T-cell (primary cell): ENCODE data around the gene ZNF43. TPM values are rescaled to one million over a fixed set of nuclear protein-coding genes. Genes with fewer than 3 reads are reported as not detected.
"Not testable (repeated sequence)": the region's sequence is repeated elsewhere in the genome, so short reads cannot be mapped to it uniquely, and the experiment has no call there.

Source experiments
- ATAC-seq, 4 experiments: fragments of 200-7000 bp in 3 of 4; fragments of 150-1000 bp in 1 of 4; cut with Tn5 transposase; replicated peaks in 1 of 4; 1 replicate in 3 of 4; 2 replicates in 1 of 4; pipeline ENCODE4 v1.10.0; 2021; ENCODE audit warnings: moderate library complexity in 3 of 4, mild to moderate bottlenecking in 2 of 4, moderate number of reproducible peaks in 1 of 4
- CTCF ChIA-PET, 2 donors: fragments of 300-600 bp; sonication (Branson Sonifier 250); formaldehyde crosslinking; loops; one replicate each; lab custom pipeline; 2022; ENCODE audit warnings: antibody characterized with exemption in 2 of 2; lab: Charles Lee
- POLR2A ChIA-PET, 2 donors: fragments of 300-600 bp; sonication (Branson Sonifier 250); formaldehyde crosslinking; loops; one replicate each; lab custom pipeline; 2022; ENCODE audit warnings: antibody characterized with exemption in 2 of 2; lab: Charles Lee
- DNase-seq, 35 experiments: peaks; one replicate each; pipeline versions ENCODE4 v3.0.0 to v3.0.0-alpha.2; 2013 to 2023
- H3K27ac ChIP-seq: one replicate; pipeline ENCODE4 v1.5.1; 2013; ENCODE audit warnings: low read length
- H3K27me3 ChIP-seq, 2 experiments: replicated peaks in 1 of 2; 1 replicate in 1 of 2; 2 replicates in 1 of 2; pipeline versions ENCODE4 v1.6.1 to v1.7.0; 2013; ENCODE audit warnings: low read length in 1 of 2, mixed read lengths in 1 of 2; ENCODE audit not compliant: control insufficient read depth in 2 of 2, insufficient read depth in 2 of 2; ENCODE audit errors: extremely low read depth in 1 of 2
- H3K36me3 ChIP-seq, 2 donors: 1 replicate in 1 of 2; 2 replicates in 1 of 2; pipeline versions ENCODE4 v1.6.1 to v1.7.0; 2013; ENCODE audit warnings: low read length in 1 of 2; ENCODE audit not compliant: control insufficient read depth in 2 of 2, insufficient read depth in 1 of 2; ENCODE audit errors: extremely low read depth in 1 of 2
- H3K4me1 ChIP-seq, 2 experiments: 1 replicate in 1 of 2; 2 replicates in 1 of 2; pipeline versions ENCODE4 v1.6.1 to v1.7.0; 2013; ENCODE audit warnings: low read length in 2 of 2, mixed read lengths in 1 of 2; ENCODE audit not compliant: insufficient read depth in 2 of 2, control insufficient read depth in 1 of 2; ENCODE audit errors: extremely low read depth in 1 of 2
- H3K4me3 ChIP-seq, 2 donors: 1 replicate in 1 of 2; 2 replicates in 1 of 2; pipeline versions ENCODE4 v1.5.1 to v1.7.0; 2013; ENCODE audit warnings: mild to moderate bottlenecking in 2 of 2, low read length in 1 of 2, moderate library complexity in 1 of 2; ENCODE audit not compliant: control insufficient read depth in 1 of 2; ENCODE audit errors: extremely low read depth in 1 of 2
- H3K9me3 ChIP-seq: 2 replicates; pipeline ENCODE4 v1.7.0; 2013
- H3K27ac Mint-ChIP-seq, 2 donors: one replicate each; pipeline ENCODE4 v1.8.0; 2020 to 2021; ENCODE audit warnings: mild to moderate bottlenecking in 2 of 2, mixed read lengths in 2 of 2
- H3K27me3 Mint-ChIP-seq, 2 donors: one replicate each; pipeline ENCODE4 v1.8.0; 2021 to 2022; ENCODE audit warnings: mixed read lengths in 2 of 2
- H3K36me3 Mint-ChIP-seq: one replicate; pipeline ENCODE4 v1.8.0; 2021; ENCODE audit warnings: mixed read lengths
- H3K4me1 Mint-ChIP-seq, 3 donors: one replicate each; pipeline ENCODE4 v1.8.0; 2020 to 2022; ENCODE audit warnings: mixed read lengths in 3 of 3, mild to moderate bottlenecking in 1 of 3
- H3K4me3 Mint-ChIP-seq, 3 donors: one replicate each; pipeline ENCODE4 v1.8.0; 2020 to 2022; ENCODE audit warnings: mild to moderate bottlenecking in 3 of 3, mixed read lengths in 3 of 3, moderate library complexity in 3 of 3
- H3K9me3 Mint-ChIP-seq, 3 donors: one replicate each; pipeline ENCODE4 v1.8.0; 2020 to 2022; ENCODE audit warnings: mixed read lengths in 3 of 3
- WGBS: methylation state at CpG from one replicate; pipeline ENCODE4 v1.1.5; 2013; ENCODE audit warnings: missing lambda C conversion rate; ENCODE audit not compliant: insufficient coverage; 5-methylcytosine and 5-hydroxymethylcytosine counted together
- total RNA-seq, 35 experiments: library from RNA in 6 of 35; stranded (reverse) in 6 of 35; fragments of 120-200 nt in 1 of 35; gene quantifications; one replicate each; pipeline versions ENCODE4 v1.2.1 to v1.2.4 and lab custom pipeline; 2013 to 2026

Gene ZNF43
- total RNA-seq, 5 donors from 2014 or later (not counting 1 experiment from before 2014, with no cell fraction given): 22.3 to 31.5 (median 25.0) TPM

DNA sequence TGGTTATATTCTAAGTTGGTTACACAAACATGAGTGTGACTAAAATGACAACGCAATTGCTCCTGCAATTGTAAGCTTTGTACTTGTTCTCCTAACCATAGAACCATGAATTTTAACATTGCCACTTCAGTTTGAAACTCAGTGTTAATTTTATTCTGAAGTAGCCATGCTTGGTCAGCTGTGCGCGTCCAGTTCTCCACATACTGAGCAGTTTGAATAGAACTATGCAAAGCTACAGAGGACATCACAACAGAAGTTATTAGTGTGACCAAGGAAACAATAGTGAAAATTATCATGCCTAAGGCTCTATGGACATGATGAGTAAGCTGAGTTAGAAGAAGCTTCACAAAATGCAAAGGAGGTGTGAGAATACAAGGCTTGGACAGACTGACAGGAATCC, 49.0 kb downstream of the ZNF43 start:
- no peak overlapping the region for H3K4me3 ChIP-seq
- H3K9me3 ChIP-seq: no peaks in the 10 kb centered on the region
- H3K27me3 Mint-ChIP-seq: peaks cover 0 to 6% of the 10 kb centered on the region in 2 donors
- H3K9me3 Mint-ChIP-seq: peaks cover 0 to 32% (median 2%) of the 10 kb centered on the region in 3 donors
- H3K27ac ChIP-seq: no peak overlapping the region
- H3K4me3 Mint-ChIP-seq: no peak overlapping the region
- H3K27me3 ChIP-seq: no peaks in the 10 kb centered on the region
- no peak for DNase-seq
- CTCF ChIA-PET: no interaction called here
- POLR2A ChIA-PET: no interaction called here
- H3K4me1 ChIP-seq: no peaks in the 10 kb centered on the region
- H3K4me1 Mint-ChIP-seq: no peaks in the 10 kb centered on the region
- H3K27ac Mint-ChIP-seq: no peak overlapping the region
- no peak for ATAC-seq
- no peaks in the 10 kb centered on the region for H3K36me3 ChIP-seq
- peaks cover 8% of the 10 kb centered on the region for H3K36me3 Mint-ChIP-seq
- 100% methylated on average over 2 of the region's 3 CpGs for WGBS

DNA sequence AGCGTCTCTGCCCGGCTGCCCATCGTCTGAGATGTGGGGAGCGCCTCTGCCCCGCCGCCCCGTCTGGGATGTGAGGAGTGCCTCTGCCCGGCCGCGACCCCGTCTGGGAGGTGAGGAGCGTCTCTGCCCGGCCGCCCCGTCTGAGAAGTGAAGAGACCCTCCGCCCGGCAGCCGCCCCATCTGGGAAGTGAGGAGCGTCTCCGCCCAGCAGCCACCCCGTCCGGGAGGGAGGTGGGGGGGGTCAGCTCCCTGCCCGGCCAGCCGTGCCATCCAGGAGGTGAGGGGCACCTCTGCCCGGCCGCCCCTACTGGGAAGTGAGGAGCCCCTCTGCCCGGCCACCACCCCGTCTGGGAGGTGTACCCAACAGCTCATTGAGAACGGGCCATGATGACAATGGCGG, 60.2 kb downstream of the ZNF43 start:
- H3K36me3 Mint-ChIP-seq, H3K27ac ChIP-seq, ATAC-seq, POLR2A ChIA-PET, CTCF ChIA-PET, DNase-seq, H3K4me1 ChIP-seq, H3K36me3 ChIP-seq, H3K27me3 Mint-ChIP-seq, H3K27me3 ChIP-seq, H3K4me3 ChIP-seq, H3K9me3 Mint-ChIP-seq, H3K4me3 Mint-ChIP-seq, H3K4me1 Mint-ChIP-seq, H3K27ac Mint-ChIP-seq, H3K9me3 ChIP-seq: not testable (repeated sequence)
- no CpG with 5 or more reads among the region's 30 CpGs for WGBS

DNA sequence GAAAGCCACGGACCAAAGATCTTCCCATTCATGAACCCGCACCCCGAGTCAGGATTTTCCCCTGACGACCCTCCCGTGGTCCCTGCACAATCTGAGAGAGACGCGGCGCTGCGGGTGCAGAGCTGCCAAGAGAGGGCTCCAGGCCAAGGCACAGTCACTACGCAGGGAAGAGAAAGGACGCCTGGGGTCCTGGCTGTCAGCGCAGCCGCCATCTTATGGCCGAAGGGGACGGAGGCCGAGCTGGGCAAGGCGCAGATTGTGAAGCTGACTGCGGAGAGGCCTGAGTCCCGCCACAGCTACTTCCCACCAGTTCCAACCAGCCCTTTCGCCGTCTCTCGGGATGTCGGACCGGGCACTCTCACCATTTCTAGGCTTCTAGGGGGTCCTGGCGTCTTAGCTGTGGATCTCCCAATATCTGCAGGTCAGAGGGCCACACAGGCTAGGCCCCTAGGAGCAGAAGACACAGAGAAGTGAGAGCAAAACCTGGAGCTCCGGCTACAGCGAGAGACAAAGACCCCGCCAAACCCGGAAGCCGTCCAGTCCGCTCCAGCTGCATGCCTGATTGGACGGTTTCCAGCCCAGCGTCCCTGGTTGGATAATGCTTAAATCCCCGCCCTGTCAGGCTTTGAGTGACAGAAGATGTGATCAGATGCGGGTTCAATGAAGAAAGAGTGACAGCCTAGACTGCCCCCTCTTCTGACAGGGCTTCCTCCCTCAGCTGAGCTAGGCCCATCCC, 68.7 kb downstream of the ZNF43 start, which contains the start of gene ZNF100:
TSS of gene ZNF100 (minus strand) at position 515 of the 736 bp plus-strand sequence. CDS start at position 365, 150 bp downstream.
- ATAC-seq (peak; percentile 98), DNase-seq (peak; percentile 66 to 91 (median 83))
- Mint-ChIP-seq H3K36me3 (peaks cover 21% of the 10 kb centered on the region), H3K9me3 (no peaks in the 10 kb centered on the region), H3K27me3 (no peaks in the 10 kb centered on the region), H3K4me3 (peak within 1 kb of the TSS; percentile 91 to 96 (median 94)), H3K4me1 (peaks cover 12 to 35% (median 34%) of the 10 kb centered on the region in 3 donors), H3K27ac (peak within 1 kb of the TSS; percentile 90 to 91)
- POLR2A ChIA-PET: interaction anchor here (0.5 to 1.9 kb wide), 8 partner anchors 68 to 1920 kb away, joined by 3 to 10 read pairs (median 4); partner anchors contain the start of genes ZNF257 (in 1 of the 2), ZNF429 (in 1 of the 2), ZNF43 (in 1 of the 2) and ZNF675 (in 1 of the 2)
- Histone ChIP-seq H3K4me3 (peak within 1 kb of the TSS; percentile 95 to 96), H3K36me3 (peaks cover 3 to 7% of the 10 kb centered on the region in 2 donors), H3K27ac (peak within 1 kb of the TSS; percentile 80), H3K4me1 (peaks cover 2 to 11% of the 10 kb centered on the region in 2 experiments), H3K27me3 (no peaks in the 10 kb centered on the region), H3K9me3 (no peaks in the 10 kb centered on the region)
- 0% methylated on average over 28 of the region's 35 CpGs for whole genome bisulfite sequencing
- CTCF ChIA-PET: interaction anchor here (0.7 to 1.3 kb wide), 5 partner anchors 68 to 284 kb away, joined by 3 to 9 read pairs (median 4); partner anchors contain the start of genes ZNF429 (in 1 of the 2) and ZNF43 (in 1 of the 2)

DNA sequence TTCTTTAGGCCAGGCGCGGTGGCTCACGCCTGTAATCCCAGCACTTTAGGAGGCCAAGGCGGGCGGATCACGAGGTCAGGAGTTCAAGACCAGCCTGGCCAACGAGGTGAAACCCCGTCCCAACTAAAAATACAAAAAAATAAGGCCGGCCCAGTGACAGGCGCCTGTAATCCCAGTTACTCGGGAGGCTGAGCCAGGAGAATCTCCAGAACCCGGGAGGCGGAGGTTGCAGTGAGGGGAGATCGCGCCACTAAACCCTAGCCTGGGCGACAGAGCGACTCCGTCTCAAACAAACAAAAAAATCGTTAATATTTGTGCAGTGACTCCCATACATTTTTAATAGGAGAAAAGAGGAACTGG, 69.3 kb downstream of the ZNF43 start:
- CTCF ChIA-PET: interaction anchor here in 1 of 2 donors (1.2 to 1.3 kb wide), 2 partner anchors 68 to 85 kb away, joined by 3 to 9 read pairs; no protein-coding TSS in a partner anchor
- POLR2A ChIA-PET: interaction anchor here in 1 of 2 donors (1.1 to 1.9 kb wide), 2 partner anchors 69 to 1920 kb away, joined by 3 to 10 read pairs; partner anchors contain the start of genes ZNF43 and ZNF675
- not testable (repeated sequence) for H3K9me3 Mint-ChIP-seq, H3K27me3 Mint-ChIP-seq, H3K27me3 ChIP-seq, H3K9me3 ChIP-seq, H3K27ac ChIP-seq
- peak overlapping the region; percentile 90 to 91 for H3K27ac Mint-ChIP-seq
- peaks cover 2 to 14% of the 10 kb centered on the region in 2 experiments for H3K4me1 ChIP-seq
- ATAC-seq: peak; percentile 6 to 12 (median 10)
- peaks cover 12 to 40% (median 39%) of the 10 kb centered on the region in 3 donors for H3K4me1 Mint-ChIP-seq
- H3K36me3 Mint-ChIP-seq: peaks cover 26% of the 10 kb centered on the region
- peak overlapping the region; percentile 91 to 96 (median 94) for H3K4me3 Mint-ChIP-seq
- WGBS: 2% methylated on average over 7 of the region's 19 CpGs
- peak in 1 of 35 experiments; percentile 3 for DNase-seq
- H3K4me3 ChIP-seq: peak overlapping the region; percentile 95 to 96
- peaks cover 6 to 12% of the 10 kb centered on the region in 2 donors for H3K36me3 ChIP-seq

DNA sequence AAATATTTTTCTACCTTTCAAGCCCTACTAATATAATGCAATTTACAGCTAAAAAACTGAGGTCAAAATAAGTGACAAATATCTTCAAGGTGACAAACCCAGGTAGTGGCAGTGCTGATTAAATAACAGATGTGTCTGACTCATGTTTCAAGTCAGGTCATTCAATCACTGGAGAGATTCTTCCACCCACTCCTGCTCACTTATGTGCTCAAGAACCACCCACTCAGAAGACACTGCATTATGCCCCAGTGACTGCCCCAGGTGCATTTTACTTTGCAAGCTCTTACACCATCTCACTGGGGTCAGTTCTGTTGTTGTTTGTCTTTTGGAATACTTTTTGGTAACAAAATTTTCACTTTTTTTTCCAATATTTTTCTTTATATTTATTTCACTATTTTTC, 70.8 kb downstream of the ZNF43 start:
- no peak overlapping the region for H3K27ac Mint-ChIP-seq

DNA sequence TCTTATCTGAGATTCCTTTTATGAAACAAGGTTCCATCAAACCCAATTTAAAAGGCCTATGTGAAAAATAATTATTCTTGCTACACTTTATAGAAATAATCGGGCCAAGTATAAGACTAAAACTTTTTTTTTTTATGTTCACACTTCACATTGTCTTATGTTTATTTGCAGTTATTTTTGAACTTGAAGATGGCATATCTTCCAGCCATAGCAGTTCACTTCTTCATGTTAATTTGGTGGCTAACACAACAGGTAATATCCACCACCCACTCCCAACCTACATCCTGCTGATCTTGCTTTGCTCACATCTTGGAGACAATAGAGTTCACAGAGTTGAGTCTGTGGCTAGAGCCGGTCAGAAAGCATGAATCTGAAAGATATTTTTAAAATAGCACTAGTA, 74.4 kb downstream of the ZNF43 start:
- H3K27me3 ChIP-seq, H3K4me1 ChIP-seq, H3K9me3 ChIP-seq, H3K27ac ChIP-seq, H3K9me3 Mint-ChIP-seq, CTCF ChIA-PET, H3K4me3 Mint-ChIP-seq, ATAC-seq, H3K27me3 Mint-ChIP-seq, H3K27ac Mint-ChIP-seq, POLR2A ChIA-PET, H3K4me3 ChIP-seq, DNase-seq: not testable (repeated sequence)
- peaks cover 9 to 58% (median 47%) of the 10 kb centered on the region in 3 donors for H3K4me1 Mint-ChIP-seq
- WGBS: 80% methylated on average over 1 of the region's 2 CpGs
- peaks cover 72% of the 10 kb centered on the region for H3K36me3 Mint-ChIP-seq
- peaks cover 6 to 20% of the 10 kb centered on the region in 2 donors for H3K36me3 ChIP-seq

More for the DNA sequence above, 70.8 kb downstream of the ZNF43 start:
- Mint-ChIP-seq H3K27me3 (no peaks in the 10 kb centered on the region), H3K4me1 (peaks cover 12 to 44% (median 42%) of the 10 kb centered on the region in 3 donors), H3K4me3 (peak overlapping the region in 2 of 3 donors; percentile 31 to 91), H3K36me3 (peaks cover 40% of the 10 kb centered on the region), H3K9me3 (no peaks in the 10 kb centered on the region)
- POLR2A ChIA-PET: no interaction called here
- no peak overlapping the region for H3K27ac ChIP-seq
- H3K4me3 ChIP-seq: no peak overlapping the region
- CTCF ChIA-PET: no interaction called here
- H3K27me3 ChIP-seq: no peaks in the 10 kb centered on the region
- peaks cover 2 to 14% of the 10 kb centered on the region in 2 experiments for H3K4me1 ChIP-seq
- H3K9me3 ChIP-seq: no peaks in the 10 kb centered on the region
- H3K36me3 ChIP-seq: peaks cover 6 to 13% of the 10 kb centered on the region in 2 donors
- no peak for ATAC-seq
- DNase-seq: no peak
